ENCODE data around the gene MIEF2.

The MIEF2 gene

DNA sequence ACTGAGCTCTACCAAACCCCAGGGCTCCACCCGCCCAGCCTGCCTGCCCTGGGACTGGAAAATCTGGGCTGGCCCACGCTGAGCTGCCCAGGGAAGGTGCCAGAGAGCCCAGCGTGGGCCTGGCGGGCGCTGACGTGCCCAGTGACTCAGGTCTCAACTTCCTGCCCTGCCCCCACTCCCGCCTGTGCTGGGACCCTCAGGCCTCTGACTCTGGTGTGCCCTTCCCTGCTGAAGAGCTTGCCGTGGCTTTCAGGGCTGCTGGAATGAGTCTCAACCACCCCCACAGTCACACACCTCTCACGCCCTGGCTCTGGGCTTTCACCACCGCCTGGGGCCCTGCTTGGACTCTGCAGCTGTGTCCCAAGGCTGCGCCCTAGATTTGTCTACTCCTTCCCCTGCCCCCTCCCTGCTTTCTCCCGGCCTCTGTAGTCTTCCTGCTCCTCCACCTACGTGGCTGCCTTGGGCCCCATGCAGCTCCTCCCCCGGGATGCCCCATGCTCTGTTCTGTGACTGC, 24.7 kb upstream of the MIEF2 start:
- DNase-seq (ENCODE audit: low spot score): no peak

- no peak for DNase-seq (ENCODE audit: low spot score)
These were observed 24.0 kb upstream of the MIEF2 start for GRCh38 chr17:18236494-18236893.

DNA sequence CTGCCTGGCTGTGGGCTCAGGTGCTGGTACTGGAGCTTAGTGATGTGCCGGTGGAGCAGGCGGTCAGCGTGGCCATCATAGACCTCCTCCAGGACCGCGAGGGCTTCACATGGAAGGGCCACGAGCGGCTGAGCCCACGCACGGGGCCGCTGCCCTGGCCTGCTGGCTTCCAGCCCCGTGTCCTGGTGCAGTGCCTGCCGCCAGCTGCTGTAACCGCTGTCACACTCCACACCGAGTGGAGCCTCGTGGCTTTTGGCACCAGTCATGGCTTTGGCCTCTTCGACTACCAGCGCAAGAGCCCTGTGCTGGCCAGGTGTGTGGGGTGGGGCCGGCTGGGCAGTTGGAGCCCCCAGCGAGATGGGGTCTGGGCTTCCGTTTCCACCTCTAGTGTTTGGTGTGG, 23.0 kb upstream of the MIEF2 start:
- no peak for DNase-seq (ENCODE audit: low spot score)

- DNase-seq (ENCODE audit: low spot score): no peak
These were observed 22.2 kb upstream of the MIEF2 start for GRCh38 chr17:18238299-18238698.

DNA sequence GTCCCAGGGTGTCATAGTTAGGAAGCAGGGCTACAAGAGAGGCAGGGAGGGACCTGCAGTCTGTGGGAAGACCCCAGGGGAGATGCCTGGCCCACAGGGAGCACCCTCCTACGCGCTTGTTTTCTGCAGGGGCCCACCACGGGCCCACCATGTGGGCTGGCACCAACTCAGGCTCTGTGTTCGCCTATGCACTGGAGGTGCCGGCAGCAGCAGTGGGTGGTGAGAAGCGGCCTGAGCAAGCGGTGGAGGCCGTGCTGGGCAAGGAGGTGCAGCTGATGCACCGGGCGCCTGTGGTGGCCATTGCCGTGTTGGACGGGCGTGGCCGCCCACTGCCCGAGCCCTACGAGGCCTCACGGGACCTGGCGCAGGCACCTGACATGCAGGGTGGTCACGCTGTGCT, 20.0 kb upstream of the MIEF2 start:
- no peak for DNase-seq (ENCODE audit: low spot score)

DNA sequence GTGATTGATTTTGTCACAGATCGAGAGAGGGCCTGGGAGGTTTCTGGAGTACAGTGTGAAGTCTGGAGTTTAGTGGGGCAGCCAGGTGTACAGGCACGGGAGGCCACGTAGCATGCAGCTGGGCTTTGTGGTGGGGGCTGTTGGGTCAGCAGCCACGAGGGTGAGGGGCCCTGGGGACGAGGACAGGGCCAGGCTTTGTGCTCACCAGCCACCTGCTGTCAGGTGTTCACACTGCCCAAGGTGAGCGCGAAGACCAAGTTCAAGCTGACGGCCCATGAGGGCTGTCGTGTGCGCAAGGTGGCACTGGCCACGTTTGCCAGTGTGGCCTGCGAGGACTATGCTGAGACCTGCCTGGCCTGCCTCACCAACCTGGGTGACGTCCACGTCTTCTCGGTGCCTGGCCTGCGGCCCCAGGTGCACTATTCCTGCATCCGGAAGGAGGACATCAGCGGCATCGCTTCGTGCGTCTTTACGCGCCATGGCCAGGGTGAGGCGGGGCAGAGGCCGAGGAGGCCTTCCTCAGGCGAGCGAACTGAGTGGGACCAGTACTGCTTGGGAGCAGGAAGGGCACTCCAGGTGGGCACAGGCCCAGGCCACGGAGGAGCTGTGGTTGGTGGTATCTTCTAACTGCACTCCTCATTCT, 19.1 kb upstream of the MIEF2 start:
- DNase-seq (ENCODE audit: low spot score): no peak

GRCh38 chr17:18245038-18245776, 15.3 kb upstream of the MIEF2 start:
- no peak for DNase-seq (ENCODE audit: low spot score)

DNA sequence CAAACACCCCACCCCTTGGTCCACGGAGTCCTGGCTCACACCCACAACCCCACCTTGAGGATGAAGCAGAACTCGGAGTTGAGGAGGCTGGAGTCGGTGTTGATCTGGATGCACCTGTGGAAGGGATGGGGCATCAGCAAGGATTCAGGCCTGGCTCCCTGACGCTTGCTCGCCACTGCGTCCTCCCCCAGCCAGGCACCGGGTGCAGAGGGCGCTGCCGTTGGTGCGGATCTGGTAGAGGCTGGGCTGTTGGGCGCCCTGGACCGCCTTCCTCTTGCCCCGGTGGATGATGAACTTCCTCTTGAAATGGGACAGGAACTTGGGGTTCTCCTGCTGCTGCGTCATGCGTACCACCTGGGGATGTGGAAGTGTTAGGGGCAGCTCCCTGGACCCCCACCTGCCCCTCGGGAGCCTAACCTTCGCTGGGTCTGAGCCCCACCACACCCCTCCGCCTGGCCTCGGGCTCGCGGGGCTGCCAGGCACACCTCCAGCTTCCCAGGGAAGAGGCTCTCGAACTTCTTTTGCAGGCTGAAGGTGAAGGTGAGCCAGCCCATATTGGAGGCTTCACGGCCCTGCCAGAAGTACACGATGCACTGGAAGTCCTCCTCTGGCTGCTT, 14.2 kb upstream of the MIEF2 start:
- no peak for DNase-seq (ENCODE audit: low spot score)

DNA sequence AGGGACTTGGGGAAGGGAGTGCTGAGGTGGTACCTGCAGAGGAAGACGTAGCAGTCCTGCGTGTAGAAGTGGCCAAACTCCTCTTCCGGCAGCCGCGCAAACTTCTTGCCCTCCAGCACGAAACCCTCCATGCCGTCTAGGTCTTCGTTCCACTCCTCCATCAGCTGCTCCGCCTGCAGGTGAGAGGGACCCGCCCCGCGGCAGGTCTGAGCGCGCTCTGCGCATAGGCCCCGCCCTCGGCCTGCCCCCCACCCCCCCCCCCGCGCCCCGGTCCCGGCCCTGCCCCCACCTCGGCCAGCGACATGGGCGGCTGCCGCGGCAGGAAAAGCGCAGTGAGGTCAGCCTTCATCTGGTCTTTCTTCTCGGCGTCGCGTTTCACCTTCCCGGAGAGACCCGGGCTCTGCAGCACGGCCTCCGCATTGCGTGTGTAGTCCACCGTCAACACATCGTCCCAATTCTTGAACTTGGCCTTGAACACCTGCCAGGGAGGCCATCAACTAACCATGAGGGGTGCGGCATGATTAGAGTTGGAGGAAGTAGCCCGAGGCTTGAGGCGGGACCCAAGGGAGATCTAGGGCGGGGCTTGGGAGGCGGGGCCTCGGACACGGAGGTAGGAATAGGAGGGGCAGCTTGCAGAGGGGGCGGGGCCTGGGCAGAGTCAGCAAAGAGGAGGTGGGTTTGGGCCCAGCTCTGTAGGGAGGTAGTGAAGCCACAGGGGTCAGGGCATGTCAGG, 13.4 kb upstream of the MIEF2 start:
- DNase-seq (ENCODE audit: low spot score): no peak

- DNase-seq (ENCODE audit: low spot score): no peak
These were observed 12.9 kb upstream of the MIEF2 start for GRCh38 chr17:18247613-18248001.

DNA sequence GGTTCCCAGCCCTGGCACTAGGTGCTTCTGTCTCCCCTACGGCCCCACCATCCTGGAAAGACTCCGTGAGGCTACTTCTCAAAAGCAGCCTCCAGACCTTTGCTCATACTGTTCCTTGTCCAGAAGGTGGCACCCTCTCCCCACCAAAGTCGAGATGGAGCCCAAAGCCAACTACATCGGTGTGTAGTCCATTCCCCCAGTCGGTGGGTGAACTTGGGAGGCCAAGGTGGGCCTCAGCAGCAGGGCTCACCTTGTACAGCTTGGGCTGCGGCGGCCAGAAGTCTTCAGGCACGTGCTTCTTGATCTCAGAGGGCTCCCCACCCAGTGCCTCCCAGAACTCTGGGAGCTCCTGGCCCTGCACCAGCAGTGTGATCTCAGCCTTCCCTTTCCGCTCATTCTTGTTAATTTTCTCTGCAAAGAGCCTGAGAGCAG, 12.1 kb upstream of the MIEF2 start:
- peak; percentile 76 for DNase-seq (ENCODE audit: low spot score)

DNA sequence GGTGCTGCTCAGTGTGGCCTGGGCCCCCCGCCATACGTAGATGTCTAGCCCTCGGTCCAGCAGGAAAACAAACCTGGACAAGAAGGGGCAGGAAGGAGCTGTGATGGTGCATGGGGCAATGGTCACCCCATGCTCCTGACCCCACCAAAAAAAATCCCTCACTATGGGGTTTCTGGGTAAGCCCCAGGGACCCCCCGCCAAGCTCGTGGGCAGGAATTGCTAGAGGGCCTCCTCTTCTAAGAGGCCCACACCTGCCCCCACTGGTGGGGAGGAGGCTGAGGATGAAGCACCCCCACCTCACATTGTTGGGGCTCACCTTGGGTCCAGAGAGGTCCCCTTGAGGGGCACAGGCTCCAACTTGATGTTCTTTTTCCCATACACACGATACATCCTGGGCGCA, 11.7 kb upstream of the MIEF2 start:
- no peak for DNase-seq (ENCODE audit: low spot score)

DNA sequence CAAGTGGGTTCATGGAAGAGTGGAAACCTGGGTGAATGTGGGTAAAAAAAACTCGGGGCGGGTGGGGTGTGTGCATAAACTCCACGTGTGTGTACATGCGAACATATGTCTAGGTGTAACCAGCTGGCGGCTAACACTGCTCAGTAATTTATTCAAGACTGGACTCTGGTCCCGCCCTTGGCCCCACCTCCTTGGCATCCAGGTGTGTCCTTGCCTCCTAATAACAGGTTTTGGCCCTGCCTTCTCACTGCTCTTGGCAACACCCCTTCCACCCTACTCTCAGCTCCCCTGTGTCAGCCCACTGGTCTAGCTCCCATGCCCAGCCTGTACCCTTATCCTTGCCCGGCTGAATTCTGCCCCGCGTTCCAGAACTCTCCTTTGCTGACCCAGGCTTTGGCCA, 10.2 kb upstream of the MIEF2 start:
- no peak for DNase-seq (ENCODE audit: low spot score)

DNA sequence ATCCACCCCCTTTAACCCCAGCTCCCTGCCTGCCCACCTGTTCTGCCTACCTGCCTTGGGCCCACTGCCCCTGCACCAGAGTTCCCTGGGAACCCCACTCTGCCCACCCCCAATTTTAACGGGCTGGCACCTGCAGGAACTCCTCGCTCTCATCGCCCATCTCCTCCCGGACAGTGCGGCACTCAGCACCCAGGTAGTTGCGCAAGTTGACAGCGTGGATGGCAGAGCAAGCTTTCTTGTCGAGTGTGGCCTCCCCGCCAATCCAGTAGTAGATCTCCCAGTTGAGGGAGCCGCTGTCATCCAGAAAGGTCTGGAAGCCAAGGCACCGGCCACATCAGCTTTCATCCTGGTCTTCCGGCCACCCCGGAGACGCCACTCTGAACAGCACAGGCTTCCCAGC, 9.8 kb upstream of the MIEF2 start:
- DNase-seq (ENCODE audit: low spot score): no peak

DNA sequence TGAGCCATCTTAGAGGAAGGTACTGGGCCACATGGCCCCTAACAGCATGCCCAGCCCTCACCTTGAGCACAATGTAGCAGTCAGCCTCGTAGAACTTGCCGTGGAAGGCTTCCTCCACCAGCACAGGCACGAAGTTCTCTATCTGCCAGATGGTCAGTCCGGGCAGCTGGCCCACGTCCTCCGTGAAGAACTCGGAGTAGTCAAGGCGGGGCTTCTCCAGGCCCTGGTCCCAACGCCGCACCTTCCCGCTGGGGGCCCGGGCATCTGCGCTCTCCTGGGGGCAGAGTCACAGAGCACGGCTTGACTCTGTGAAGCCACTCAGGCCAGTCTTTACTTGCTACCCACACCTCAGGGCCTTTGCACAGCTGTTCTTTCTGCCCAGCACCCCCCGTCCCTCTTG, 9.3 kb upstream of the MIEF2 start:
- DNase-seq (ENCODE audit: low spot score): no peak

DNA sequence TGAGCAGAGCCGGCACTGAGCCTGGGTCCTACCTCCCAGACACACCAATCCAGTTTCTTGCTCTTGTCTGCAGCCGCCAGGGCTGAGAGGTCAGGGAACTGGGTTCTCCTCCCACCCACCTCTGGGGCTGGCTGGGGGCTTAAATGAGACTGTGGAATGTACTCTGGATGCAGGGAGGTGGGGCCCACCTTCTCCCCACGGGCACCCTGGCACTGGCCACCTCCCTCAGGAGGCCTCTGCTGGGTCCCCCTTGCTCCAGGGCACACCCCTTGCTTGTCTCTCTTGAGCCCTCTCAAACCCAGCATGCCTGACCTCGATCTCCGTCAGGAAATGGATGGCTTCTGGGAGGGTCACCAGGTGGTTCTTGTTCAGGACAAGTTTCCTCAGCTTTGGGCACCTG, 8.3 kb upstream of the MIEF2 start:
- no peak for DNase-seq (ENCODE audit: low spot score)

DNA sequence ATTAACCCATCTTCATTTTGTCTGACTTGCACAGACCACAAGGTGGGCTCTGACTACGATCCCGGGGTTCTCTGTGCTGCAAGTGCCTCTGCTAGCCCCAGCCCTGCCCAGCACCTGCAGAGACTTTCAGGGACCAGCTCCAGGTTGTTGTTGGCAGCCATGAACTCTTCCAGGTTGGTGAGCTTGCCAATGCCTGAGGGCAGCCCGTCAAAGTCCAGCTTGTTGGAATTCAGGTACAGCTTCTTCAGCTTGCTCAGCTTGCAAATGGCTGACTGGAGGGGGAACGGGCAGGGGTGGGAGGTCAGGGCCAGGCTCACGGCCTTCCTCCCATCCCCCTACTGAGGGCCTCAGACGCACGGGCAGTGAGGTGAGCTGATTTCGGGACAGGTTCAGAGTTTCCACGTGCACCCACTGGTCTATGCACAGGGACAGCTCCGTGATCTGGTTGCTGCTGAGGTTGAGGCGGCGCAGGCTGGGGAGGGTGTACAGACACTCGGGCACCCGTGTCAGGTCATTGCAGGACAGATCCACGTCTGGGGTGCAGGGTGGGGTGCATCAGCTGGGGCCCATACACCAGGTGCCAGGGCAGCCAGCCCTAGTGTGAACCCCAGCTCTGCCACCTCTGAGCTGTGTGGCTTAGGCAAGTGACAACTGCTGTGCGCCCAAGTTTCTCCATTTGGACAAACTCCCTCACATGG, 7.1 kb upstream of the MIEF2 start:
- no peak for DNase-seq (ENCODE audit: low spot score)

- DNase-seq (ENCODE audit: low spot score): no peak
These were observed 6.3 kb upstream of the MIEF2 start for GRCh38 chr17:18253947-18254821.

DNA sequence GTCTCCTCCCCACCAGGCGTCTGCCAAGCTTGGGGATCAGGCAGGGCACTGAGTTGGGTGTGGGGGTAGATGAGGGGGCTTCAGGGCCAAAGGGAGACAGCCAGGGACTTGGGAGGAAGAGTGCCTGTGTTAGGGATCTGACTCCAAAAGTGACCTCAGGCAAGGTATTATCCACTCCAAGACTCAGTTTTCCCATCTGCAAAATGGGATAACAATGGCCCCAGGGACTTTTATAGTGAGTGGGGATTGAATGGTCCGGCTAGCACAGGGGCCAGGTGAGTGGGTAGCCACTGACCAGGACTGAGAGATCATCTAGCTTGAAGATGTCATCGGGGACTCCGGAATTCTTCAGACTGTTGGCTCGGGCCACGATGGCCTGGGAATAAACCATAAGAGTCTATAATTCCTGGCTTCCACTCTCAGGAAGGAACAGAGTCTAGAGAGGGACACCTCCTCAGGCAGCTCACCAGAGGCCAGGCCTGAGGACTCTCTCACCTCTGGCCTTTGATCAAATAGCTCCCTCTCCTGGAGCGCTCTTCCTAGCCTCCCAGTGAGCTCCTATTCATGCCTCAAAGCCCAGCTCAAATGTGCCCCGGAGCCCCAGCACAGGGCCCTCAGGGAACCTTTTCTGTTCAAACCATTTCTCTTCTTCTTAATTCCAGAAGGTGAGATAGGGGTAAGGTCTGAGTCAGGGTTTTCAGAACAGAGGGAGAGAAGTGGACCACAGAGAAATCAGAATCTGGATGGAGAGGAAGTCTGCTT, 5.4 kb upstream of the MIEF2 start:
- DNase-seq (ENCODE audit: low spot score): no peak

GRCh38 chr17:18256351-18256750, 4.1 kb upstream of the MIEF2 start:
- DNase-seq (ENCODE audit: low spot score): no peak

All from D341Med (cell line).